HCT116 (cell line): ENCODE measurements around the gene ITGBL1. TPM values are rescaled to one million over a fixed set of nuclear protein-coding genes. Genes with fewer than 3 reads are reported as not detected.

Source experiments
- ATAC-seq: fragments of 200-7000 bp; cut with Tn5 transposase; 2 replicates; pipeline ENCODE4 v1.9.1; 2020; ENCODE audit warnings: mild to moderate bottlenecking, moderate library complexity
- BruUV-seq: library from RNA; stranded (reverse); fragments of 400-500 nt; replicated peaks from 2 replicates; lab custom pipeline; 2021; lab: Mats Ljungman, UMichigan
- CTCF ChIA-PET: fragments of 300-600 bp; sonication (Branson Sonifier 250); formaldehyde crosslinking; loops from one replicate; lab custom pipeline; 2021; ENCODE audit warnings: antibody characterized with exemption; lab: Charles Lee
- POLR2A ChIA-PET: fragments of 300-600, 350-600 bp; sonication (Branson Sonifier 250); formaldehyde crosslinking; loops from one replicate; lab custom pipeline; 2021; ENCODE audit warnings: antibody characterized with exemption; lab: Charles Lee
- RAD21 ChIA-PET, 2 experiments: fragments of 300-600 bp; sonication (Branson Sonifier 250); formaldehyde crosslinking; loops; one replicate each; lab custom pipeline; 2023; ENCODE audit warnings: low total read pairs in 2 of 2; ENCODE audit not compliant: uncharacterized antibody in 2 of 2, unreplicated experiment in 2 of 2, low non-redundant PET in 1 of 2; lab: Charles Lee
- DNase-seq: peaks from one replicate; pipeline ENCODE4 v3.0.0-alpha.2; 2010; ENCODE audit warnings: low read depth, low spot score
- H2AFZ ChIP-seq: fragments of 200-600 bp; shearing (Covaris generic), sonication (generic); 2 replicates; pipeline ENCODE4 v1.6.1; 2017; ENCODE audit warnings: low read depth, mixed run types, mixed read lengths, antibody characterized with exemption, low read length; ENCODE audit not compliant: poor library complexity, severe bottlenecking
- H3K27ac ChIP-seq: 2 replicates; pipeline ENCODE4 v1.5.1; 2012; ENCODE audit warnings: low read depth, low read length
- H3K27me3 ChIP-seq: fragments of 200-600 bp; sonication (generic); 2 replicates; pipeline ENCODE4 v1.6.1; 2016; ENCODE audit warnings: mixed run types, low read length, mixed read lengths; ENCODE audit not compliant: insufficient read depth
- H3K36me3 ChIP-seq, 2 experiments: fragments of 200-500 bp in 1 of 2; fragments of 200-600 bp in 1 of 2; sonication (Bioruptor generic) in 1 of 2; sonication (generic) in 1 of 2; 2 replicates each; pipeline versions ENCODE4 v1.5.1 to v1.6.1; 2014 to 2016; ENCODE audit warnings: low read length in 2 of 2, inconsistent platforms in 1 of 2, mixed read lengths in 1 of 2, mixed run types in 1 of 2; ENCODE audit not compliant: insufficient read depth in 2 of 2, control insufficient read depth in 1 of 2
- H3K4me1 ChIP-seq, 2 experiments: fragments of 200-600 bp in 1 of 2; sonication (generic) in 1 of 2; 2 replicates each; pipeline versions ENCODE4 v1.5.1 to v1.6.1; 2012 to 2017; ENCODE audit warnings: low read length in 2 of 2, inconsistent platforms in 1 of 2, mild to moderate bottlenecking in 1 of 2, mixed read lengths in 1 of 2, mixed run types in 1 of 2, moderate library complexity in 1 of 2; ENCODE audit not compliant: insufficient read depth in 2 of 2, control insufficient read depth in 1 of 2
- H3K4me2 ChIP-seq: fragments of 200-600 bp; sonication (generic); 2 replicates; pipeline ENCODE4 v1.6.1; 2017; ENCODE audit warnings: mixed run types, low read length, mixed read lengths
- H3K4me3 ChIP-seq, 2 experiments: fragments of 200-600 bp in 1 of 2; sonication (generic) in 1 of 2; replicated peaks in 1 of 2; 2 replicates each; pipeline ENCODE4 v1.5.1; 2011 to 2016; ENCODE audit warnings: low read length in 2 of 2, control low read depth in 1 of 2, low read depth in 1 of 2, mild to moderate bottlenecking in 1 of 2, mixed read lengths in 1 of 2, mixed run types in 1 of 2
- H3K79me2 ChIP-seq: fragments of 200-600 bp; sonication (generic); 2 replicates; pipeline ENCODE4 v1.6.1; 2017; ENCODE audit warnings: mild to moderate bottlenecking, mixed run types, low read length, moderate library complexity, mixed read lengths; ENCODE audit not compliant: insufficient read depth
- H3K9ac ChIP-seq: fragments of 200-600 bp; sonication (generic); 2 replicates; pipeline ENCODE4 v1.6.1; 2016; ENCODE audit warnings: low read length, mixed read lengths
- H3K9me2 ChIP-seq: fragments of 200-600 bp; sonication (generic), shearing (Covaris generic); 2 replicates; pipeline ENCODE4 v1.6.1; 2017; ENCODE audit warnings: mixed run types, mild to moderate bottlenecking, moderate library complexity; ENCODE audit not compliant: insufficient read depth
- H3K9me3 ChIP-seq, 2 experiments: fragments of 200-500 bp in 1 of 2; fragments of 200-600 bp in 1 of 2; sonication (Bioruptor generic) in 1 of 2; sonication (generic) in 1 of 2; 2 replicates each; pipeline ENCODE4 v1.6.1; 2014 to 2017; ENCODE audit warnings: low read length in 2 of 2, mixed read lengths in 2 of 2, inconsistent platforms in 1 of 2, low read depth in 1 of 2, mild to moderate bottlenecking in 1 of 2, mixed run types in 1 of 2, moderate library complexity in 1 of 2; ENCODE audit not compliant: control insufficient read depth in 1 of 2, insufficient read depth in 1 of 2
- H4K20me1 ChIP-seq: fragments of 200-600 bp; sonication (generic), shearing (Covaris generic); 2 replicates; pipeline ENCODE4 v1.6.1; 2017; ENCODE audit warnings: mixed run types, mild to moderate bottlenecking, moderate library complexity; ENCODE audit not compliant: insufficient read depth
- ATF3 ChIP-seq: IDR thresholded peaks from 2 replicates; pipeline ENCODE4 v1.6.1; 2012
- CBX3 ChIP-seq: IDR thresholded peaks from 2 replicates; pipeline ENCODE4 v1.6.1; 2012; ENCODE audit warnings: low read depth
- CEBPB ChIP-seq: IDR thresholded peaks from 2 replicates; pipeline ENCODE4 v1.6.1; 2012; ENCODE audit warnings: low read depth
- EGR1 ChIP-seq: IDR thresholded peaks from 2 replicates; pipeline ENCODE4 v1.6.1; 2012; ENCODE audit warnings: low read depth
- EZH2phosphoT487 ChIP-seq: fragments of 200-600 bp; IDR thresholded peaks from 2 replicates; pipeline ENCODE4 v1.6.1; 2018; ENCODE audit warnings: antibody characterized with exemption, borderline replicate concordance
- JUND ChIP-seq: IDR thresholded peaks from 2 replicates; pipeline ENCODE4 v1.6.1; 2012
- REST ChIP-seq: IDR thresholded peaks from 2 replicates; pipeline ENCODE4 v1.6.1; 2012; ENCODE audit warnings: low read depth
- SIN3A ChIP-seq: IDR thresholded peaks from 2 replicates; pipeline ENCODE4 v1.6.1; 2012; ENCODE audit warnings: low read depth
- SP1 ChIP-seq: IDR thresholded peaks from 2 replicates; pipeline ENCODE4 v1.6.1; 2012; ENCODE audit warnings: low read depth
- SRF ChIP-seq: IDR thresholded peaks from 2 replicates; pipeline ENCODE4 v1.6.1; 2012; ENCODE audit warnings: low read depth
- TCF7L2 ChIP-seq: IDR thresholded peaks from 2 replicates; pipeline ENCODE4 v1.7.0; 2011; ENCODE audit warnings: borderline replicate concordance, inconsistent platforms; ENCODE audit not compliant: insufficient read depth, insufficient read length; ENCODE audit errors: extremely low read depth
- ZBTB33 ChIP-seq: IDR thresholded peaks from 2 replicates; pipeline ENCODE4 v1.6.1; 2011; ENCODE audit warnings: mild to moderate bottlenecking, low read length, moderate library complexity; ENCODE audit not compliant: insufficient replicate concordance; ENCODE audit errors: extremely low read depth
- ZFX ChIP-seq: fragments of 450-650 bp; IDR thresholded peaks from 2 replicates; pipeline ENCODE4 v1.6.1; 2017
- ZNF274 ChIP-seq: fragments of 200-500 bp; sonication (Bioruptor generic); IDR thresholded peaks from 2 replicates; pipeline ENCODE4 v1.6.1; 2014; ENCODE audit warnings: mild to moderate bottlenecking, low read depth, low read length, inconsistent platforms
- intact Hi-C: fragments of 100-400 bp; cut with micrococcal nuclease; formaldehyde crosslinking; loops from 2 replicates; pipeline ENCODE4 v1.10.0; 2022
- total RNA-seq: library from RNA; stranded (reverse); gene quantifications from one replicate; pipeline ENCODE4 v1.2.1, GENCODE V29; 2021; ENCODE audit not compliant: unreplicated experiment

Gene ITGBL1
- total RNA-seq, 1 experiment from 2014 or later, result 0.66 TPM

GRCh38 chr13:101465877-101466276 is 13.4 kb downstream of the ITGBL1 start:
- BruUV-seq, result no TSS peak
- ATAC-seq (no peak), DNase-seq (no peak)
- Histone ChIP-seq H3K9ac (no peak overlapping the region), H3K4me2 (no peak overlapping the region), H4K20me1 (no peaks in the 10 kb centered on the region), H3K4me3 (no peak overlapping the region), H3K9me3 (peaks cover 0 to 13% of the 10 kb centered on the region in 2 experiments; a peak in 1 of 4 replicates), H3K79me2 (no peaks in the 10 kb centered on the region), H3K36me3 (no peaks in the 10 kb centered on the region), H3K4me1 (no peaks in the 10 kb centered on the region), H3K27me3 (no peaks in the 10 kb centered on the region), H2AFZ (no peak overlapping the region), H3K27ac (no peak overlapping the region), H3K9me2 (no peaks in the 10 kb centered on the region)
- no peak for TF ChIP-seq SRF
- no peak for TF ChIP-seq EZH2phosphoT487
- TF ChIP-seq ZNF274, result no peak
- no peak for TF ChIP-seq ZBTB33
- TF ChIP-seq TCF7L2, result no peak
- no peak for TF ChIP-seq JUND
- TF ChIP-seq ATF3, result no peak
- TF ChIP-seq EGR1, result no peak
- no peak for TF ChIP-seq REST
- no peak for TF ChIP-seq SP1
- no peak for TF ChIP-seq CEBPB
- no peak for TF ChIP-seq CBX3
- TF ChIP-seq SIN3A, result no peak
- no peak for TF ChIP-seq ZFX
- CTCF ChIA-PET, result no interaction called here
- intact Hi-C loops, result no loop called here
- POLR2A ChIA-PET, result no interaction called here
- RAD21 ChIA-PET, result no interaction called here
